SH-SY5Y (cell line): ENCODE data around the gene POLDIP2.

ENCODE experiments used
- GATA2 ChIP-seq: IDR thresholded peaks from 2 replicates; pipeline ENCODE4 v1.6.1; 2011; ENCODE audit warnings: mild to moderate bottlenecking, low read depth, low read length
- GATA3 ChIP-seq: IDR thresholded peaks from 2 replicates; pipeline ENCODE4 v1.6.1; 2011; ENCODE audit warnings: low read depth, mild to moderate bottlenecking, low read length, moderate library complexity

GRCh38 chr17:28367641-28368305, 10.4 kb upstream of the POLDIP2 start:
- TF ChIP-seq GATA3: no peak
- TF ChIP-seq GATA2: no peak
